Activated CD8-positive, alpha-beta memory T cell treated with anti-CD3 and anti-CD28 coated beads, Interleukin-2, amount 50 U/mL, for 24 hours (primary cell): ENCODE results near the gene SNX4.
"Not testable (repeated sequence)": the region's sequence is repeated elsewhere in the genome, so short reads cannot be mapped to it uniquely, and the experiment has no call there.

ENCODE experiments used
- DNase-seq: peaks from one replicate; pipeline ENCODE4 v3.0.0-alpha.2; 2020; ENCODE audit errors: extremely low read depth

The SNX4 gene

GRCh38 chr3:125519678-125520562, at the start of gene SNX4:
TSS of gene SNX4 (minus strand) at chr3:125520202. CDS start at chr3:125520172, 30 bp downstream.
- peak; percentile 61 for DNase-seq

GRCh38 chr3:125556314-125556713, 36.3 kb upstream of the SNX4 start:
- DNase-seq: no peak

GRCh38 chr3:125552401-125552800, 32.4 kb upstream of the SNX4 start:
- no peak for DNase-seq

- DNase-seq: no peak
Measured at GRCh38 chr3:125528920-125529319, 8.9 kb upstream of the SNX4 start.

- no peak for DNase-seq
Measured at GRCh38 chr3:125525153-125525552, 5.2 kb upstream of the SNX4 start.

- DNase-seq: not testable (repeated sequence)
Measured at GRCh38 chr3:125520563-125520919, 539 bp upstream of the SNX4 start.

- no peak for DNase-seq
Measured at GRCh38 chr3:125515421-125515820, 4.6 kb downstream of the SNX4 start.

- DNase-seq: no peak
Measured at GRCh38 chr3:125513490-125514115, 6.4 kb downstream of the SNX4 start.

- DNase-seq: no peak
Measured at GRCh38 chr3:125512135-125512920, 7.7 kb downstream of the SNX4 start.

- no peak for DNase-seq
Measured at GRCh38 chr3:125511420-125512118, 8.4 kb downstream of the SNX4 start.

- no peak for DNase-seq
Measured at GRCh38 chr3:125507128-125507527, 12.9 kb downstream of the SNX4 start.

GRCh38 chr3:125498630-125499029, 21.4 kb downstream of the SNX4 start:
- no peak for DNase-seq

- no peak for DNase-seq
Measured at GRCh38 chr3:125496701-125497100, 23.3 kb downstream of the SNX4 start.

GRCh38 chr3:125482406-125482805, 37.6 kb downstream of the SNX4 start:
- no peak for DNase-seq

- DNase-seq: no peak
Measured at GRCh38 chr3:125481786-125482185, 38.2 kb downstream of the SNX4 start.

- not testable (repeated sequence) for DNase-seq
Measured at GRCh38 chr3:125481375-125481759, 38.6 kb downstream of the SNX4 start.

GRCh38 chr3:125480656-125481374, 39.2 kb downstream of the SNX4 start:
- no peak for DNase-seq

- no peak for DNase-seq
Measured at GRCh38 chr3:125479091-125479490, 40.9 kb downstream of the SNX4 start.

- DNase-seq: no peak
Measured at GRCh38 chr3:125478326-125478725, 41.7 kb downstream of the SNX4 start.

GRCh38 chr3:125477701-125478100, 42.3 kb downstream of the SNX4 start:
- no peak for DNase-seq

GRCh38 chr3:125470671-125471070, 49.3 kb downstream of the SNX4 start:
- no peak for DNase-seq
